Measurements from ENCODE around the gene ZSWIM5.

- no peak for TF ChIP-seq POLR2AphosphoS5 (IDR thresholded peaks at IDR 0.05; ENCODE audit: low read depth, low read length)
- no peak for TF ChIP-seq POLR2A (IDR thresholded peaks at IDR 0.05; ENCODE audit: low read depth, low read length)
Observed at GRCh38 chr1:45191418-45191783, 15.0 kb downstream of the ZSWIM5 start.

Measured in GM12892 (cell line).